ENCODE results near the gene GMDS. TPM values are rescaled to one million over a fixed set of nuclear protein-coding genes. Genes with fewer than 3 reads are reported as not detected.

GMDS gene
- total and polyA plus RNA-seq, 2 donors (not counting 1 experiment from before 2014, with no cell fraction given): 12.7 to 34.5 TPM

- H3K4me2 ChIP-seq (ENCODE audit: extremely low read depth, insufficient read depth, low read length): no peak overlapping the region
- H3K27ac ChIP-seq (ENCODE audit: insufficient read depth, low read length): no peak overlapping the region
- no peak overlapping the region for H3K4me3 ChIP-seq (replicated peaks in 1 of 4; ENCODE audit: control extremely low read depth in 1 of 4, insufficient read depth in 1 of 4, low read depth in 3 of 4, low read length in 4 of 4)
- H3K36me3 ChIP-seq (ENCODE audit: control insufficient read depth, insufficient read depth, low read length): no peaks in the 10 kb centered on the region
- no peaks in the 10 kb centered on the region for H3K27me3 ChIP-seq (ENCODE audit: control insufficient read depth, insufficient read depth, low read length)
- no peak for DNase-seq (ENCODE audit: low read depth in 2 of 2)
- H3K4me1 ChIP-seq (ENCODE audit: control insufficient read depth, extremely low read depth, insufficient read depth, low read length): no peaks in the 10 kb centered on the region
- no peak overlapping the region for H3K9ac ChIP-seq (ENCODE audit: insufficient read depth, low read length)
- H3K79me2 ChIP-seq (ENCODE audit: control insufficient read depth, insufficient read depth, low read length): no peaks in the 10 kb centered on the region
- H4K20me1 ChIP-seq (ENCODE audit: control insufficient read depth, extremely low read depth, insufficient read depth, low read length): no peaks in the 10 kb centered on the region
- no peak overlapping the region for H2AFZ ChIP-seq (ENCODE audit: low read length)
- TF ChIP-seq CTCF (conservative IDR thresholded peaks at IDR 0.05 in 1 of 2, IDR thresholded peaks at IDR 0.05 in 1 of 2; ENCODE audit: low read depth in 1 of 2, low read length in 2 of 2): no peak
- no peak for TF ChIP-seq EZH2 (IDR thresholded peaks at IDR 0.05; ENCODE audit: low read length, missing control alignments)
- no peaks in the 10 kb centered on the region for H3K9me3 ChIP-seq (ENCODE audit: control insufficient read depth, insufficient read depth, low read depth, low read length)
Observed at GRCh38 chr6:1842334-1842733, 403.1 kb downstream of the GMDS start.

GRCh38 chr6:1841136-1841535 is 404.3 kb downstream of the GMDS start:
- Histone ChIP-seq H3K4me2 (ENCODE audit: extremely low read depth, insufficient read depth, low read length) (no peak overlapping the region), H4K20me1 (ENCODE audit: control insufficient read depth, extremely low read depth, insufficient read depth, low read length) (no peaks in the 10 kb centered on the region), H3K27me3 (ENCODE audit: control insufficient read depth, insufficient read depth, low read length) (no peaks in the 10 kb centered on the region), H2AFZ (ENCODE audit: low read length) (no peak overlapping the region), H3K36me3 (ENCODE audit: control insufficient read depth, insufficient read depth, low read length) (no peaks in the 10 kb centered on the region), H3K79me2 (ENCODE audit: control insufficient read depth, insufficient read depth, low read length) (no peaks in the 10 kb centered on the region), H3K27ac (ENCODE audit: insufficient read depth, low read length) (no peak overlapping the region), H3K9ac (ENCODE audit: insufficient read depth, low read length) (no peak overlapping the region), H3K4me1 (ENCODE audit: control insufficient read depth, extremely low read depth, insufficient read depth, low read length) (no peaks in the 10 kb centered on the region), H3K9me3 (ENCODE audit: control insufficient read depth, insufficient read depth, low read depth, low read length) (no peaks in the 10 kb centered on the region), H3K4me3 (replicated peaks in 1 of 4; ENCODE audit: control extremely low read depth in 1 of 4, insufficient read depth in 1 of 4, low read depth in 3 of 4, low read length in 4 of 4) (peak overlapping the region in 1 of 4 experiments; percentile 2)
- no peak for TF ChIP-seq CTCF (conservative IDR thresholded peaks at IDR 0.05 in 1 of 2, IDR thresholded peaks at IDR 0.05 in 1 of 2; ENCODE audit: low read depth in 1 of 2, low read length in 2 of 2)
- no peak for TF ChIP-seq EZH2 (IDR thresholded peaks at IDR 0.05; ENCODE audit: low read length, missing control alignments)
- peak in 1 of 2 donors; percentile 34 for DNase-seq (ENCODE audit: low read depth in 2 of 2)

GRCh38 chr6:1840491-1841121 is 404.8 kb downstream of the GMDS start:
- no peak overlapping the region for H3K4me2 ChIP-seq (ENCODE audit: extremely low read depth, insufficient read depth, low read length)
- no peak overlapping the region for H2AFZ ChIP-seq (ENCODE audit: low read length)
- H3K9ac ChIP-seq (ENCODE audit: insufficient read depth, low read length): no peak overlapping the region
- H3K4me1 ChIP-seq (ENCODE audit: control insufficient read depth, extremely low read depth, insufficient read depth, low read length): no peaks in the 10 kb centered on the region
- H3K79me2 ChIP-seq (ENCODE audit: control insufficient read depth, insufficient read depth, low read length): no peaks in the 10 kb centered on the region
- no peak overlapping the region for H3K27ac ChIP-seq (ENCODE audit: insufficient read depth, low read length)
- H3K9me3 ChIP-seq (ENCODE audit: control insufficient read depth, insufficient read depth, low read depth, low read length): no peaks in the 10 kb centered on the region
- no peak for TF ChIP-seq CTCF (conservative IDR thresholded peaks at IDR 0.05 in 1 of 2, IDR thresholded peaks at IDR 0.05 in 1 of 2; ENCODE audit: low read depth in 1 of 2, low read length in 2 of 2)
- no peak for TF ChIP-seq EZH2 (IDR thresholded peaks at IDR 0.05; ENCODE audit: low read length, missing control alignments)
- H3K36me3 ChIP-seq (ENCODE audit: control insufficient read depth, insufficient read depth, low read length): no peaks in the 10 kb centered on the region
- H4K20me1 ChIP-seq (ENCODE audit: control insufficient read depth, extremely low read depth, insufficient read depth, low read length): no peaks in the 10 kb centered on the region
- DNase-seq (ENCODE audit: low read depth in 2 of 2): no peak
- no peaks in the 10 kb centered on the region for H3K27me3 ChIP-seq (ENCODE audit: control insufficient read depth, insufficient read depth, low read length)
- H3K4me3 ChIP-seq (replicated peaks in 1 of 4; ENCODE audit: control extremely low read depth in 1 of 4, insufficient read depth in 1 of 4, low read depth in 3 of 4, low read length in 4 of 4): no peak overlapping the region

Data from fibroblast of lung (primary cell).